SK-N-MC (cell line): Measurements from ENCODE around the gene RNF225.
A peak's percentile ranks its signal among the peaks of the same experiment; 100 is the strongest.

ENCODE experiments used
- DNase-seq: peaks from one replicate; pipeline ENCODE4 v3.0.0-alpha.2; 2011; ENCODE audit warnings: low read depth, low spot score
- H3K27ac ChIP-seq: fragments of 200-600 bp; sonication (generic); 2 replicates; pipeline ENCODE4 v1.5.1; 2016; ENCODE audit warnings: mixed run types
- H3K36me3 ChIP-seq: fragments of 200-600 bp; sonication (generic); 2 replicates; pipeline ENCODE4 v1.6.1; 2017; ENCODE audit warnings: antibody characterized with exemption, low read length, mixed read lengths; ENCODE audit not compliant: insufficient read depth
- H3K4me3 ChIP-seq: fragments of 200-600 bp; sonication (generic); 2 replicates; pipeline ENCODE4 v1.5.1; 2016
- H3K9ac ChIP-seq: fragments of 200-600 bp; sonication (generic); 2 replicates; pipeline ENCODE4 v1.8.0; 2017; ENCODE audit warnings: mixed run types, mixed read lengths; ENCODE audit not compliant: insufficient read length
- H3K9me3 ChIP-seq: fragments of 200-600 bp; sonication (generic); 2 replicates; pipeline ENCODE4 v1.6.1; 2017; ENCODE audit warnings: low read depth, mild to moderate bottlenecking, antibody characterized with exemption, low read length, moderate library complexity, mixed read lengths
- EZH2 ChIP-seq: fragments of 200-600 bp; sonication (generic); IDR thresholded peaks from one replicate; pipeline ENCODE4 v1.6.1; 2017; ENCODE audit warnings: antibody characterized with exemption
- FOXP2 ChIP-seq: optimal IDR thresholded peaks from 2 replicates; pipeline ENCODE3; 2011; ENCODE audit warnings: mild to moderate bottlenecking, moderate library complexity; ENCODE audit not compliant: insufficient read depth; ENCODE audit errors: extremely low read length, control extremely low read depth
- POLR2AphosphoS5 ChIP-seq: IDR thresholded peaks from 2 replicates; pipeline ENCODE4 v1.6.1; 2012; ENCODE audit warnings: mild to moderate bottlenecking, low read depth, low read length, borderline replicate concordance

The RNF225 gene

GRCh38 chr19:58357481-58358145, 37.8 kb upstream of the RNF225 start:
- Histone ChIP-seq H3K36me3 (no peaks in the 10 kb centered on the region), H3K9me3 (no peaks in the 10 kb centered on the region), H3K27ac (no peak overlapping the region), H3K9ac (no peak overlapping the region), H3K4me3 (no peak overlapping the region)
- TF ChIP-seq POLR2AphosphoS5 = no peak
- no peak for TF ChIP-seq FOXP2
- no peak for TF ChIP-seq EZH2
- DNase-seq = no peak

- peak overlapping the region; percentile 99 for H3K9ac ChIP-seq
- H3K4me3 ChIP-seq = peak overlapping the region; percentile 100
- no peaks in the 10 kb centered on the region for H3K9me3 ChIP-seq
- no peak for TF ChIP-seq POLR2AphosphoS5
- TF ChIP-seq EZH2 = no peak
- no peak for TF ChIP-seq FOXP2
- H3K36me3 ChIP-seq = no peaks in the 10 kb centered on the region
- DNase-seq = no peak
- peak overlapping the region; percentile 92 for H3K27ac ChIP-seq
Measured at GRCh38 chr19:58361900-58362271, 33.6 kb upstream of the RNF225 start.

DNA sequence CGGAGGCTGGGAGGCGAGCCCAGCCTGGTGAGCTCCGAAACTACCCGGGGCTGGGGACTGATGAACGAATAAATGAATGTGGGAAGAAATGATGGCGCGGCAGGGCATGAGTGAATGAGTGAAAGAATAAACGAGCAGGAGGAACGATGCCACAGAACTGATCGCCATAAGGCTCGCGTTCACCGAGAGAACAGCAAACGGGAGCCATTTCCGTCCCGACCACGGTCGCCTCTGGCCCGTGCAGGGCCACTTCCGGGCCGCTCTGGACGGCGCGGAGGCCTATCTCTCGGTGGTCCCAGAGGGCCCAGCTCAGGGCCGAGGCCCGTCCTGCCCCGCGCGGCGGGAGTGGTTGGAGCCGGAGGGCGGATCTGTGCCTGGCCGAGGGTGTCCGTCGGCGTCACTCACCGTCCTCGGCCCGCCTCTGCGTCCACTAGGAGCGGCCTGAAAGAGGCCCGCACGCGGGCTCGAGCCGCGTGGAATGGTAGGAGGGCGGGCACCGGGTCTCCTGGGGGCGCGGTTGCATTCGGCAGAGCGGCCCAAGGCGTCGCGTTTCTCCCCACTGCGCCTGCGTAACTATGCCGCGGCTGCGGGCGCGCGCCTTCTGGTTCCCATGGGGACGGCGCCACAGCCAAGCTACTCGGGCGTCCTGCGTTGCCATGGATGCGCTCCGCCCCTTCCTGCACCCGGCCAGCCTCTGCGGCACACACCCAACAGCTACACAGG, 33.0 kb upstream of the RNF225 start, which contains the start of gene ZNF497:
Gene ZNF497 (minus strand): TSS at position 480 of the 723 bp plus-strand sequence. CDS start 5,116 bp downstream, outside the sequence.
- Histone ChIP-seq H3K4me3 (peak within 1 kb of the TSS; percentile 100), H3K9me3 (no peaks in the 10 kb centered on the region), H3K9ac (peak within 1 kb of the TSS; percentile 99), H3K36me3 (no peaks in the 10 kb centered on the region), H3K27ac (peak within 1 kb of the TSS; percentile 92)
- DNase-seq = peak; percentile 67
- TF ChIP-seq POLR2AphosphoS5 = peak; percentile 96
- no peak for TF ChIP-seq FOXP2

GRCh38 chr19:58364146-58364545, 31.3 kb upstream of the RNF225 start:
- TF ChIP-seq EZH2 (no peak), FOXP2 (no peak), POLR2AphosphoS5 (no peak)
- no peak overlapping the region for H3K27ac ChIP-seq
- no peaks in the 10 kb centered on the region for H3K9me3 ChIP-seq
- no peak overlapping the region for H3K9ac ChIP-seq
- H3K4me3 ChIP-seq = no peak overlapping the region
- DNase-seq = no peak
- no peaks in the 10 kb centered on the region for H3K36me3 ChIP-seq

DNA sequence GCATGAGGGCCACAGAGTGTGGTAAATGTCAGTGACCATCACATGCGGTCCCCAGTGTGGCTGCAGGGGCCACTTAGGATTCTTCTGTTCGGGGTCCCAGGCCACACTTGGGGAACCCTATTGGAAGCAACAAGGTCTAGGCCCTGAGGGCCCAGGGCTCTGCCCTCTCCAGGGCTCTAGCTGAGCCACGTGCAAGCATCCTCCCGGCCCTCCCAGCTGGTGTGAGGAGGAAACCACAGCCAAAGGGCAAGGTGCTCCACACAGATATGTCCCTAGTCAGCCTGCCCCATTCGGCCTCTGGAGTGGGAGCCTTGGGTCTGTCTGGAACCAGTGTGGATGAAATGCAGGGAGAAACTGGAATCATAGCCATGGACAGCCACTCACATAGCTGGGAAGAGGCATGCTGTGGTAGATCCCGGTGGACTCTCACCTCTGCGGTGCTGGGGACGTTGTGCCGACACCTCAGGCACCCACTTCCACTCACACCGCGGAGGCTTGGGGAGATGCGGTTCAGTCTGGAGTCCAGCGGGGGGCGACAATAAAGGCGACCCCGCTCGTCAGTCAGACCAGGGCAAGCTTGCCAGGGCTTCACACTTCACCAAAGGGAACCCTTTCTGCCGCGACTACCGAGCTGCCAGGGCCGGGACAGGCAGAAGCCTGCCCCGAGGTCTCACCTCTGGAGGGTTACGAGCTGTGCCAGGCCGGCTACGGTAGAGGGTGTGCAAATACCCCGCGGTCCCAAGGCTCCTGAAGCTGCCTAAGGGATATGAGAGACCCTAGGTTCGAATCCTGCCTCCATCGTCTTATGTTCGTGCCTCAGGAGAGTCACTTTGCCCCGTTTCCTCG, 28.6 kb upstream of the RNF225 start:
- no peak overlapping the region for H3K27ac ChIP-seq
- H3K9me3 ChIP-seq = no peaks in the 10 kb centered on the region
- no peak overlapping the region for H3K4me3 ChIP-seq
- no peak overlapping the region for H3K9ac ChIP-seq
- H3K36me3 ChIP-seq = no peaks in the 10 kb centered on the region
- no peak for DNase-seq
- TF ChIP-seq EZH2 (no peak), POLR2AphosphoS5 (no peak), FOXP2 (no peak)

DNA sequence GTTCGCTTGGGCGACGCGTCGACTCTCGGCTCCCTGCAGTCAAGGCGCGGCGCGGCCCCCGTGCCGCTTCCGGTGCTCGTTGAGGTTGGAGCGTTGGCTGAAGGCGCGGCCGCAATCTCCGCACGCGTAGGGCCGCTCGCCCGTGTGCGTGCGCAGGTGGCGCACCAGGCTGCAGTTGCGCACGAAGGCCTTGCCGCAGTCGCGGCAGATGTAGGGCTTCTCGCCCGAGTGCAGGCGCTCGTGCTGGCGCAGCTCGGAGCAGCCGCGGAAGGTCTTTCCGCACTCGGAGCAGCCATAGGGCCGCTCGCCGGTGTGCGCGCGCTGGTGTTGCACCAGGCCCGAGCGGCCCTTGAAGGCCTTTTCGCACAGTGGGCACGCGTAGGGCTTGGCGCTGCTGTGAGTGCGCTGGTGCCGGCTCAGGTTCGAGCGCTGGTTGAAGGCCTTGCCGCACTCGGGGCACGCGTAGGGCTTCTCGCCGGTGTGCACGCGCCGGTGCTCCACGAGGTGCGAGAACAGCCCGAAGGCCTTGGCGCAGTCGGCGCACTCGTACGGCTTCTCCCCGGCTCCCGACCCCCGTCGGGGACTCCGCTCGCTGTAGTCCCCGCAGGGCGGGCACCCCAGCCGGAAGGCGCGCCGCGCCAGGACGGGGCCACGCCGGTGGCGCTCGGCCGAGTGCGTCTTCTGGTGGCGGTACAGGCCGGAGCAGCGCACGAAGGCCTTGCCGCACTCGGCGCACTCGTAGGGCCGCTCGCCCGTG, 27.6 kb upstream of the RNF225 start:
- Histone ChIP-seq H3K36me3 (no peaks in the 10 kb centered on the region), H3K9me3 (no peaks in the 10 kb centered on the region), H3K9ac (no peak overlapping the region), H3K27ac (no peak overlapping the region), H3K4me3 (no peak overlapping the region)
- DNase-seq = no peak
- TF ChIP-seq FOXP2 (no peak), EZH2 (no peak)

GRCh38 chr19:58368561-58369360, 26.7 kb upstream of the RNF225 start:
- Histone ChIP-seq H3K9ac (no peak overlapping the region), H3K36me3 (no peaks in the 10 kb centered on the region), H3K27ac (no peak overlapping the region), H3K4me3 (no peak overlapping the region), H3K9me3 (no peaks in the 10 kb centered on the region)
- TF ChIP-seq EZH2 = no peak
- no peak for TF ChIP-seq FOXP2
- TF ChIP-seq POLR2AphosphoS5 = no peak
- DNase-seq = no peak
